Measurements from ENCODE around the gene CDC6. TPM values are rescaled to one million over a fixed set of nuclear protein-coding genes. Genes with fewer than 3 reads are reported as not detected.
A peak's percentile ranks its signal among the peaks of the same experiment; 100 is the strongest.

CDC6 gene
- total RNA-seq, 1 donor from 2014 or later = 16.4 TPM

DNA sequence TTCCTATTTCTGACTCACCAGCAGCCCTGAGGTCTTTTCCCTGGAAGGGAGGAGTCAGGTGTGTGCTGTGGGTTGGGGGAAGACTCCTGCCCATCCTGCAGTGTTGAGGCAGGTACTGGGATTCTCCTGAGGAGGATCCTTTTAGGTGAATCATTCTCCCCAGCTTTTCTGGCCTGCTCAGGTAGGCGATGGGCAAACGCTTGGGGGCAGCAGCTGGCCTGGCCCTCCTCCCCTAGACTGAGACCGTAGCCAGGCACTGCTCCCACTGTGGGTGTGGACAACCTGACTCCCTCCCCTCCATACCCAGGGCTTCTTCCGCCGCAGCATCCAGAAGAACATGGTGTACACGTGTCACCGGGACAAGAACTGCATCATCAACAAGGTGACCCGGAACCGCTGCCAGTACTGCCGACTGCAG is 61.8 kb downstream of the CDC6 start:
- H3K4me1 Mint-ChIP-seq = peaks cover 85% of the 10 kb centered on the region
- H3K9me3 Mint-ChIP-seq = no peaks in the 10 kb centered on the region
- TF ChIP-seq, protein P1, sequence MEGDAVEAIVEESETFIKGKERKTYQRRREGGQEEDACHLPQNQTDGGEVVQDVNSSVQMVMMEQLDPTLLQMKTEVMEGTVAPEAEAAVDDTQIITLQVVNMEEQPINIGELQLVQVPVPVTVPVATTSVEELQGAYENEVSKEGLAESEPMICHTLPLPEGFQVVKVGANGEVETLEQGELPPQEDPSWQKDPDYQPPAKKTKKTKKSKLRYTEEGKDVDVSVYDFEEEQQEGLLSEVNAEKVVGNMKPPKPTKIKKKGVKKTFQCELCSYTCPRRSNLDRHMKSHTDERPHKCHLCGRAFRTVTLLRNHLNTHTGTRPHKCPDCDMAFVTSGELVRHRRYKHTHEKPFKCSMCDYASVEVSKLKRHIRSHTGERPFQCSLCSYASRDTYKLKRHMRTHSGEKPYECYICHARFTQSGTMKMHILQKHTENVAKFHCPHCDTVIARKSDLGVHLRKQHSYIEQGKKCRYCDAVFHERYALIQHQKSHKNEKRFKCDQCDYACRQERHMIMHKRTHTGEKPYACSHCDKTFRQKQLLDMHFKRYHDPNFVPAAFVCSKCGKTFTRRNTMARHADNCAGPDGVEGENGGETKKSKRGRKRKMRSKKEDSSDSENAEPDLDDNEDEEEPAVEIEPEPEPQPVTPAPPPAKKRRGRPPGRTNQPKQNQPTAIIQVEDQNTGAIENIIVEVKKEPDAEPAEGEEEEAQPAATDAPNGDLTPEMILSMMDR (IDR thresholded peaks at IDR 0.05; ENCODE audit: unreplicated experiment) = no peak
- peaks cover 21% of the 10 kb centered on the region for H3K36me3 Mint-ChIP-seq
- DNase-seq (ENCODE audit: low spot score in 2 of 2, unreplicated experiment in 2 of 2) = no peak
- H3K4me3 Mint-ChIP-seq = peak overlapping the region; percentile 43
- no peaks in the 10 kb centered on the region for H3K27me3 Mint-ChIP-seq (ENCODE audit: low read depth)
- H3K27ac Mint-ChIP-seq = peak overlapping the region; percentile 91

DNA sequence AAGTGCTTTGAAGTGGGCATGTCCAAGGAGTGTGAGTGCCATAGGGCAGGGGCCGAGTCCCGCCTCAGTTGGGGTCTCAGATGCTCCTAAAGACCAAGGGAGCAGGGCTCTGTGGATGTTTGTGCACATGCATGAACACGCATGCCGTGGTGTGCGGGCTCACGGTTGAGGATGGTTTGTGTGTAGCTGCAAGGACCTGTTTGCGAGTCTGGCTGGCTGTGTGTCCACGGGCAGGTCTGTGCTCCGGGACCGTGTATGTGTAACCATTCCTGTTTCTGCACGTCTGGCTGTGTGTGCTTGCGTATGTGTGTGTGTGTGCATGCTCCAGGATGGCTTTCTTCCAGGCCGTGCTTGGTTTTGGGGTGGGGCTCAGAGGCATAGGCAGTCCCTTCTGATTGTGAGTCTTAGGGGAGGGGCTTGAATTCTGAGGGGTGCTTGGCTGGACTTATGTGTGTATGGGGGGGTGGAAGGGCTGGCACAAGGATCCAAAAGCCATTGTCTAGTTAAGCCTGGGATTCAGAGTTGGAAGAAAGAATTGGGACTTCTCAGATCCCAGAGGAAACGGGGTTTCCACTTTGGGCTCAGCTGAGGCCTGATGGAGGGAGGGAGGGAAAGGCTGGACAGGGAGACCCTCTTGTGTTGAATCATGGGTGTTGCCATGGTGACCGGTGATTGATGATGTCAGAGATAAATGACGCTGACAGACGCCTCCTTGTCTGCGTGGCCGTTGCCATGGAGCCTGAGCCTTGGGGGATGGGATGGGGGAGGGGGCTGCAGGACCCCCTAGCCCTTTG is 62.4 kb downstream of the CDC6 start:
- H3K4me1 Mint-ChIP-seq = peaks cover 84% of the 10 kb centered on the region
- H3K27me3 Mint-ChIP-seq (ENCODE audit: low read depth) = no peaks in the 10 kb centered on the region
- DNase-seq (ENCODE audit: low spot score in 2 of 2, unreplicated experiment in 2 of 2) = peak; percentile 61 to 77
- H3K36me3 Mint-ChIP-seq = peaks cover 21% of the 10 kb centered on the region
- peak overlapping the region; percentile 49 for H3K4me3 Mint-ChIP-seq
- H3K9me3 Mint-ChIP-seq = no peaks in the 10 kb centered on the region
- H3K27ac Mint-ChIP-seq = peak overlapping the region; percentile 91
- TF ChIP-seq, protein P1 (IDR thresholded peaks at IDR 0.05; ENCODE audit: unreplicated experiment) = no peak

DNA sequence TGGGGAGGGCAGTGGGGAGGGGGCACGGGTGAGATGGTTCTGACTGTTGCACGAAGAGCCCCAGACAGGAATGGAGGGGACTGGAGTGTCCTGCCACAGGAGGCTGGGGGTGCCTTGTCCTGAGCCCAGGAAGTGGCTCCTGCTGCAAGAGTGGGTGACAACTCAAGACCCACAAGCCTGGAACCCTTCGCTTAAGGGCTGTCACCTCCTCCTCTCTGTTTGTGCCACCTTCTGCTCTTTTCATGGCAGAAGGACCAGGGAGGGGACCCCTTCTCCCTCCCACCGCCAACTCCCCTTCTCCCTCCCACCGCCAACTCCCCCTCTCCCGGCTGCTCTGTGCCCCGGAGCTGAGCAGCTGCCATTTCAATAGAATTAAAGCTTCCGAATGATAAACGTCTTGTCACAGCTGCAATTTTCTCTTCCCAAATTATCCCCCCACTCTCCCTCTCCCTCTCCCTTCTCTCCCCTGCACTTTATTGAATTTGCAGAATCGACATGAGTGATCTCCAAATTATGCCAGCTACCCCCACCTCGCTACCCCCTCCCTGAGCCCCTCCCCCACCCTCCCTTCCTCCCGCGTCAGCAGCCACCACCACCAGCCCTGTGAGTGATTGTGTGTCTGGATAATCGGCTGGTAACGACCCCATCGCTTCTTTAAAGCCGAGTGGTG is 63.1 kb downstream of the CDC6 start:
- peak in 1 of 2 experiments; percentile 53 for DNase-seq (ENCODE audit: low spot score in 2 of 2, unreplicated experiment in 2 of 2)
- H3K9me3 Mint-ChIP-seq = no peaks in the 10 kb centered on the region
- H3K27me3 Mint-ChIP-seq (ENCODE audit: low read depth) = no peaks in the 10 kb centered on the region
- peak overlapping the region; percentile 91 for H3K27ac Mint-ChIP-seq
- peaks cover 80% of the 10 kb centered on the region for H3K4me1 Mint-ChIP-seq
- H3K4me3 Mint-ChIP-seq = peak overlapping the region; percentile 49
- peaks cover 25% of the 10 kb centered on the region for H3K36me3 Mint-ChIP-seq
- TF ChIP-seq, protein P1 (IDR thresholded peaks at IDR 0.05; ENCODE audit: unreplicated experiment) = no peak

DNA sequence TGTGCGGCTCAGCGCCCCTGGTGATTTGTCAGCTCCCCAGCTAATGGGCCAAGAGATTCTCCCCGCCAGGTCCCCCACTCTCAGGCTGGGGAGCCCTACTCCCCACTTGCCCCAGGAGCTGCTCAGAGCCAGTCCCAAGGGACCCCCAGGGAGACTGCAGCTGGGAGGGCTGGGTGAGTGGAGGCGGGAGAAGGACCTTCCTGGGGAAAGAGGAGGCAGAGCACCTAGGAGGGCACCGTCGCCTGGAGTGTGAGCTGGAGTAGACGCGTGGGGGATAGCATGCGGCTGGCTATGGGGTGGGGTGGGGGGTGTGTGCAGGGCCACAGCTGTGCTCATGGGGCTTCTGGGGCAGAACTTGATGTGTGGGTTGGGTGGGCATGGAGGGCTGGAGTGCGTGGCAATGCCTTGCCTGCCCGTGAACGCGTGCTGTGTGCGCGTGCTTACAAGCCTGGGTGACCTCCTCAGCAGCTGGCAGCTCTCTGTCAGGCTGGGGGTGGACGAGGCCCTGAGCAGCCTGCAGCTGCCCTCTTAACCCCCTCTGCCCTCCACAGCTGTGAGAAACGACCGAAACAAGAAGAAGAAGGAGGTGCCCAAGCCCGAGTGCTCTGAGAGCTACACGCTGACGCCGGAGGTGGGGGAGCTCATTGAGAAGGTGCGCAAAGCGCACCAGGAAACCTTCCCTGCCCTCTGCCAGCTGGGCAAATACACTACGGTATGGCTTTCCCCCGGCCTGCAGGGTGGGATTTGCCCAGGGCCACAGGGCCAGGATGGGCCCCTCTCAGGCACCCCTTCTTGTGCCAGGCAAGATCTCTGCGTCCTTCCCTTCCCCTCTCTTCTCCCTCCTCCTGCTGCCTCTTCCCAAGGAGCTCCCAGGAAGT is 63.9 kb downstream of the CDC6 start:
- DNase-seq (ENCODE audit: low spot score in 2 of 2, unreplicated experiment in 2 of 2) = no peak
- TF ChIP-seq, protein P1 (IDR thresholded peaks at IDR 0.05; ENCODE audit: unreplicated experiment) = no peak
- H3K4me1 Mint-ChIP-seq = peaks cover 72% of the 10 kb centered on the region
- H3K27ac Mint-ChIP-seq = peak overlapping the region; percentile 91
- no peak overlapping the region for H3K4me3 Mint-ChIP-seq
- no peaks in the 10 kb centered on the region for H3K9me3 Mint-ChIP-seq
- H3K27me3 Mint-ChIP-seq (ENCODE audit: low read depth) = no peaks in the 10 kb centered on the region
- H3K36me3 Mint-ChIP-seq = peaks cover 25% of the 10 kb centered on the region

DNA sequence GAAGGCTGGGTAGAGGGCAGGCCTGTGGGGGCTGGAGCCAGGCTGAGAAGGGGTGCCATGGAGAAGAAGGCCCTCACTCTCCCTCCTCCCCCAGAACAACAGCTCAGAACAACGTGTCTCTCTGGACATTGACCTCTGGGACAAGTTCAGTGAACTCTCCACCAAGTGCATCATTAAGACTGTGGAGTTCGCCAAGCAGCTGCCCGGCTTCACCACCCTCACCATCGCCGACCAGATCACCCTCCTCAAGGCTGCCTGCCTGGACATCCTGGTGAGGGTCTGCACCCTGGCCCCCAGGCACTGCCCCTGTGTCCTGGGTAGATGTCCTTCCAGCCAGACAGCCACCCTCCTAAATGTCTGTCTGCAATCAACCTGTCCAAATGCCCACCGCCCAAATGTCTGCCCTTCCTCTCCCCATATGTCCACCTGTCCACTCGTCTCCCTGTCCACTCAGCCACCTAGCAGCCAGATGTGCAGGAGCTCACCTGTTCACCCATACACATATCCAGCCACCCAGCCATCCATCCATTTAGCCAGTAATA is 64.6 kb downstream of the CDC6 start:
- no peak overlapping the region for H3K4me3 Mint-ChIP-seq
- no peaks in the 10 kb centered on the region for H3K9me3 Mint-ChIP-seq
- H3K27me3 Mint-ChIP-seq (ENCODE audit: low read depth) = no peaks in the 10 kb centered on the region
- H3K36me3 Mint-ChIP-seq = peaks cover 25% of the 10 kb centered on the region
- H3K4me1 Mint-ChIP-seq = peaks cover 65% of the 10 kb centered on the region
- no peak for DNase-seq (ENCODE audit: low spot score in 2 of 2, unreplicated experiment in 2 of 2)
- H3K27ac Mint-ChIP-seq = no peak overlapping the region
- TF ChIP-seq, protein P1 (IDR thresholded peaks at IDR 0.05; ENCODE audit: unreplicated experiment) = no peak

Data from mesothelial cell of epicardium (in vitro differentiated cells).